AG09319 (cell line): Measurements from ENCODE around the gene GRID1.

Experiments used
- DNase-seq: peaks from one replicate; pipeline ENCODE4 v3.0.0-alpha.2; 2010; ENCODE audit warnings: low read depth; ENCODE audit errors: extremely low read depth
- CTCF ChIP-seq: IDR thresholded peaks from 2 replicates; pipeline ENCODE4 v1.5.1; 2011; ENCODE audit warnings: low read depth, mild to moderate bottlenecking, inconsistent platforms, low read length, moderate library complexity

The GRID1 gene

GRCh38 chr10:86366033-86366901, at the start of gene GRID1:
TSS of gene GRID1 (minus strand) at chr10:86366795.
- TF ChIP-seq CTCF: no peak
- DNase-seq: no peak

- TF ChIP-seq CTCF: no peak
Observed at GRCh38 chr10:86415583-86415982, 49.0 kb upstream of the GRID1 start.

GRCh38 chr10:86415116-86415515, 48.5 kb upstream of the GRID1 start:
- no peak for TF ChIP-seq CTCF
- DNase-seq: no peak

More at GRCh38 chr10:86415583-86415982, 49.0 kb upstream of the GRID1 start:
- no peak for DNase-seq

- no peak for DNase-seq
- TF ChIP-seq CTCF: no peak
Observed at GRCh38 chr10:86413046-86413728, 46.6 kb upstream of the GRID1 start.

- TF ChIP-seq CTCF: no peak
- no peak for DNase-seq
Observed at GRCh38 chr10:86411852-86412560, 45.4 kb upstream of the GRID1 start.

GRCh38 chr10:86411281-86411841, 44.8 kb upstream of the GRID1 start:
- no peak for DNase-seq
- TF ChIP-seq CTCF: no peak
